Stimulated activated CD4-positive, alpha-beta T cell treated with anti-CD3 and anti-CD28 coated beads, Interleukin-2, amount 100 ng/mL, for 24 hours (primary cell): ENCODE data around the gene ITGB8.
"Not testable (repeated sequence)": the region's sequence is repeated elsewhere in the genome, so short reads cannot be mapped to it uniquely, and the experiment has no call there.

ENCODE experiments used
- DNase-seq, 2 donors: peaks; one replicate each; pipeline ENCODE4 v3.0.0-alpha.2; 2020

ITGB8 gene

GRCh38 chr7:20330239-20330927 is at the start of gene ITGB8:
Gene ITGB8 (plus strand): TSS chr7:20330900. CDS start chr7:20331807, 907 bp downstream.
- DNase-seq = peak; percentile 70 to 88

- no peak for DNase-seq
These were observed 47.7 kb upstream of the ITGB8 start for GRCh38 chr7:20282959-20283358.

GRCh38 chr7:20283385-20283784 is 47.3 kb upstream of the ITGB8 start:
- no peak for DNase-seq

GRCh38 chr7:20284003-20284770 is 46.5 kb upstream of the ITGB8 start:
- DNase-seq = no peak

- DNase-seq = no peak
These were observed 45.9 kb upstream of the ITGB8 start for GRCh38 chr7:20284771-20285143.

- DNase-seq = no peak
These were observed 43.4 kb upstream of the ITGB8 start for GRCh38 chr7:20287317-20287716.

GRCh38 chr7:20288036-20288435 is 42.7 kb upstream of the ITGB8 start:
- DNase-seq = no peak

- DNase-seq = no peak
These were observed 40.1 kb upstream of the ITGB8 start for GRCh38 chr7:20290505-20291111.

GRCh38 chr7:20293336-20293735 is 37.4 kb upstream of the ITGB8 start:
- no peak for DNase-seq

- DNase-seq = no peak
These were observed 34.3 kb upstream of the ITGB8 start for GRCh38 chr7:20296444-20296843.

GRCh38 chr7:20296901-20297300 is 33.8 kb upstream of the ITGB8 start:
- DNase-seq = no peak

- no peak for DNase-seq
These were observed 32.2 kb upstream of the ITGB8 start for GRCh38 chr7:20298486-20298901.

GRCh38 chr7:20299145-20299544 is 31.6 kb upstream of the ITGB8 start:
- DNase-seq = no peak

- no peak for DNase-seq
These were observed 30.9 kb upstream of the ITGB8 start for GRCh38 chr7:20299647-20300312.

- DNase-seq = no peak
These were observed 29.3 kb upstream of the ITGB8 start for GRCh38 chr7:20301311-20301939.

GRCh38 chr7:20302300-20302699 is 28.4 kb upstream of the ITGB8 start:
- DNase-seq = not testable (repeated sequence)

GRCh38 chr7:20302891-20303290 is 27.8 kb upstream of the ITGB8 start:
- DNase-seq = no peak

- DNase-seq = no peak
These were observed 26.3 kb upstream of the ITGB8 start for GRCh38 chr7:20304366-20304765.

- DNase-seq = no peak
These were observed 25.0 kb upstream of the ITGB8 start for GRCh38 chr7:20305726-20306125.

GRCh38 chr7:20306180-20306946 is 24.3 kb upstream of the ITGB8 start:
- no peak for DNase-seq

- no peak for DNase-seq
These were observed 23.6 kb upstream of the ITGB8 start for GRCh38 chr7:20307119-20307518.

- DNase-seq = no peak
These were observed 22.8 kb upstream of the ITGB8 start for GRCh38 chr7:20307901-20308300.
